ENCODE data around the gene TAF9B.

The TAF9B gene

GRCh38 chrX:78124307-78124706 is 15.1 kb downstream of the TAF9B start:
- Histone ChIP-seq H3K9me2 (ENCODE audit: low read depth, low read length) (no peaks in the 10 kb centered on the region), H3F3A (ENCODE audit: insufficient read depth, low read length) (no peaks in the 10 kb centered on the region), H2AFZ (ENCODE audit: low read length) (no peak overlapping the region), H3K4me3 (ENCODE audit: low read depth, low read length, poor library complexity, severe bottlenecking) (no peak overlapping the region), H3K79me2 (ENCODE audit: insufficient read depth, low read length) (no peaks in the 10 kb centered on the region), H3K9me3 (ENCODE audit: low read length) (no peaks in the 10 kb centered on the region), H3K27me3 (ENCODE audit: insufficient read depth, low read length) (no peaks in the 10 kb centered on the region), H3K36me3 (ENCODE audit: insufficient read depth, low read length) (peaks cover 93% of the 10 kb centered on the region), H3K4me1 (ENCODE audit: insufficient read depth, low read length, severe bottlenecking) (no peaks in the 10 kb centered on the region), H3K9ac (ENCODE audit: low read length) (no peak overlapping the region), H4K20me1 (ENCODE audit: insufficient read depth, low read length) (no peaks in the 10 kb centered on the region), H3K27ac (ENCODE audit: low read depth, low read length, poor library complexity, severe bottlenecking) (no peak overlapping the region), H3K4me2 (ENCODE audit: low read length) (no peak overlapping the region)
- TF ChIP-seq EZH2 (IDR thresholded peaks at IDR 0.05; ENCODE audit: borderline replicate concordance, low read length) (no peak), CTCF (IDR thresholded peaks at IDR 0.05; ENCODE audit: low read length) (peak; percentile 27; the same call in 1 of the 2 replicates)

GRCh38 chrX:78123190-78123589 is 16.3 kb downstream of the TAF9B start:
- Histone ChIP-seq H3K79me2 (ENCODE audit: insufficient read depth, low read length) (no peaks in the 10 kb centered on the region), H3K27ac (ENCODE audit: low read depth, low read length, poor library complexity, severe bottlenecking) (no peak overlapping the region), H3F3A (ENCODE audit: insufficient read depth, low read length) (no peaks in the 10 kb centered on the region), H3K9me2 (ENCODE audit: low read depth, low read length) (no peaks in the 10 kb centered on the region), H4K20me1 (ENCODE audit: insufficient read depth, low read length) (no peaks in the 10 kb centered on the region), H3K9me3 (ENCODE audit: low read length) (no peaks in the 10 kb centered on the region), H3K4me2 (ENCODE audit: low read length) (no peak overlapping the region), H3K27me3 (ENCODE audit: insufficient read depth, low read length) (no peaks in the 10 kb centered on the region), H2AFZ (ENCODE audit: low read length) (no peak overlapping the region), H3K4me1 (ENCODE audit: insufficient read depth, low read length, severe bottlenecking) (no peaks in the 10 kb centered on the region), H3K36me3 (ENCODE audit: insufficient read depth, low read length) (peaks cover 96% of the 10 kb centered on the region), H3K4me3 (ENCODE audit: low read depth, low read length, poor library complexity, severe bottlenecking) (no peak overlapping the region), H3K9ac (ENCODE audit: low read length) (no peak overlapping the region)
- TF ChIP-seq EZH2 (IDR thresholded peaks at IDR 0.05; ENCODE audit: borderline replicate concordance, low read length) (no peak), CTCF (IDR thresholded peaks at IDR 0.05; ENCODE audit: low read length) (no peak)

GRCh38 chrX:78119521-78120227 is 19.8 kb downstream of the TAF9B start:
- no peaks in the 10 kb centered on the region for H3F3A ChIP-seq (ENCODE audit: insufficient read depth, low read length)
- H3K27me3 ChIP-seq (ENCODE audit: insufficient read depth, low read length) = no peaks in the 10 kb centered on the region
- H3K4me3 ChIP-seq (ENCODE audit: low read depth, low read length, poor library complexity, severe bottlenecking) = no peak overlapping the region
- no peaks in the 10 kb centered on the region for H4K20me1 ChIP-seq (ENCODE audit: insufficient read depth, low read length)
- no peak overlapping the region for H3K9ac ChIP-seq (ENCODE audit: low read length)
- H3K9me3 ChIP-seq (ENCODE audit: low read length) = no peaks in the 10 kb centered on the region
- no peak overlapping the region for H2AFZ ChIP-seq (ENCODE audit: low read length)
- no peak overlapping the region for H3K4me2 ChIP-seq (ENCODE audit: low read length)
- H3K79me2 ChIP-seq (ENCODE audit: insufficient read depth, low read length) = no peaks in the 10 kb centered on the region
- H3K27ac ChIP-seq (ENCODE audit: low read depth, low read length, poor library complexity, severe bottlenecking) = no peak overlapping the region
- peaks cover 96% of the 10 kb centered on the region for H3K36me3 ChIP-seq (ENCODE audit: insufficient read depth, low read length)
- TF ChIP-seq CTCF (IDR thresholded peaks at IDR 0.05; ENCODE audit: low read length) (peak; percentile 27; the same call in 1 of the 2 replicates), EZH2 (IDR thresholded peaks at IDR 0.05; ENCODE audit: borderline replicate concordance, low read length) (no peak)
- H3K9me2 ChIP-seq (ENCODE audit: low read depth, low read length) = no peaks in the 10 kb centered on the region
- H3K4me1 ChIP-seq (ENCODE audit: insufficient read depth, low read length, severe bottlenecking) = no peaks in the 10 kb centered on the region
